Fibroblast of villous mesenchyme (primary cell): ENCODE results near the gene TRIM8. TPM values are rescaled to one million over a fixed set of nuclear protein-coding genes. Genes with fewer than 3 reads are reported as not detected.
A peak's percentile ranks its signal among the peaks of the same experiment; 100 is the strongest.

ENCODE experiments used
- DNase-seq: peaks from one replicate; pipeline ENCODE4 v3.0.0-alpha.2; 2010; ENCODE audit warnings: low read depth
- H3K4me3 ChIP-seq: 2 replicates; pipeline ENCODE4 v1.5.1; 2011; ENCODE audit warnings: low read depth, mild to moderate bottlenecking, low read length
- CTCF ChIP-seq: IDR thresholded peaks from 2 replicates; pipeline ENCODE4 v1.5.1; 2012; ENCODE audit warnings: low read depth, mild to moderate bottlenecking, low read length; ENCODE audit not compliant: insufficient read depth
- total RNA-seq: library from RNA; depleted of rRNA; stranded (reverse); fragments of >200 nt; gene quantifications from 2 replicates; pipeline ENCODE4 v1.2.3, GENCODE V29; 2012

Gene TRIM8
- total RNA-seq, 1 donor = 116 TPM

GRCh38 chr10:102605712-102606111 is 38.6 kb upstream of the TRIM8 start:
- no peak for TF ChIP-seq CTCF
- peak; percentile 30 for DNase-seq
- no peak overlapping the region for H3K4me3 ChIP-seq

GRCh38 chr10:102608487-102608886 is 35.8 kb upstream of the TRIM8 start:
- H3K4me3 ChIP-seq = no peak overlapping the region
- TF ChIP-seq CTCF = peak; percentile 16
- no peak for DNase-seq

- TF ChIP-seq CTCF = no peak
- no peak overlapping the region for H3K4me3 ChIP-seq
- DNase-seq = peak; percentile 82
Measured at GRCh38 chr10:102610441-102610887, 33.8 kb upstream of the TRIM8 start.

- peak; percentile 76 for DNase-seq
- no peak overlapping the region for H3K4me3 ChIP-seq
- no peak for TF ChIP-seq CTCF
Measured at GRCh38 chr10:102611514-102612087, 32.7 kb upstream of the TRIM8 start.

- TF ChIP-seq CTCF = no peak
Measured at GRCh38 chr10:102612964-102613275, 31.4 kb upstream of the TRIM8 start.

GRCh38 chr10:102613286-102613685 is 31.0 kb upstream of the TRIM8 start:
- no peak overlapping the region for H3K4me3 ChIP-seq
- TF ChIP-seq CTCF = no peak
- no peak for DNase-seq

More at GRCh38 chr10:102612964-102613275, 31.4 kb upstream of the TRIM8 start:
- no peak overlapping the region for H3K4me3 ChIP-seq
- no peak for DNase-seq

GRCh38 chr10:102613785-102614184 is 30.5 kb upstream of the TRIM8 start:
- H3K4me3 ChIP-seq = no peak overlapping the region
- no peak for DNase-seq
- no peak for TF ChIP-seq CTCF
